GM18517 (cell line): ENCODE results near the gene MAP1LC3C.

Experiments used
- ATAC-seq: cut with Tn5 transposase; IDR thresholded peaks from one replicate; pipeline ENCODE4 v1.9.1; 2021; ENCODE audit warnings: mild to moderate bottlenecking, moderate library complexity; ENCODE audit not compliant: unreplicated experiment

MAP1LC3C gene

GRCh38 chr1:241999026-241999425 is at the start of gene MAP1LC3C:
MAP1LC3C (minus strand) TSS chr1:241999098; CDS start chr1:241999008, 90 bp downstream.
- no peak for ATAC-seq

GRCh38 chr1:242043165-242043564 is 44.3 kb upstream of the MAP1LC3C start:
- no peak for ATAC-seq

- ATAC-seq: no peak
Observed at GRCh38 chr1:242034392-242034791, 35.5 kb upstream of the MAP1LC3C start.

GRCh38 chr1:242033447-242033846 is 34.5 kb upstream of the MAP1LC3C start:
- no peak for ATAC-seq

- no peak for ATAC-seq
Observed at GRCh38 chr1:242030071-242030470, 31.2 kb upstream of the MAP1LC3C start.

GRCh38 chr1:242025681-242026080 is 26.8 kb upstream of the MAP1LC3C start:
- no peak for ATAC-seq

- ATAC-seq: no peak
Observed at GRCh38 chr1:242023805-242024204, 24.9 kb upstream of the MAP1LC3C start.

- ATAC-seq: no peak
Observed at GRCh38 chr1:242019018-242019417, 20.1 kb upstream of the MAP1LC3C start.

GRCh38 chr1:242017580-242018233 is 18.8 kb upstream of the MAP1LC3C start:
- ATAC-seq: peak; percentile 77

- no peak for ATAC-seq
Observed at GRCh38 chr1:242016479-242016878, 17.6 kb upstream of the MAP1LC3C start.

GRCh38 chr1:242011894-242012660 is 13.2 kb upstream of the MAP1LC3C start:
- no peak for ATAC-seq

- ATAC-seq: no peak
Observed at GRCh38 chr1:242008826-242009495, 10.1 kb upstream of the MAP1LC3C start.

GRCh38 chr1:242006976-242007375 is 8.1 kb upstream of the MAP1LC3C start:
- ATAC-seq: no peak

- no peak for ATAC-seq
Observed at GRCh38 chr1:242005866-242006535, 7.1 kb upstream of the MAP1LC3C start.

- ATAC-seq: no peak
Observed at GRCh38 chr1:242004751-242005495, 6.0 kb upstream of the MAP1LC3C start.

- no peak for ATAC-seq
Observed at GRCh38 chr1:242002510-242002909, 3.6 kb upstream of the MAP1LC3C start.

- no peak for ATAC-seq
Observed at GRCh38 chr1:242002072-242002471, 3.2 kb upstream of the MAP1LC3C start.

- no peak for ATAC-seq
Observed at GRCh38 chr1:242000434-242000833, 1.5 kb upstream of the MAP1LC3C start.

- peak; percentile 85 for ATAC-seq
Observed at GRCh38 chr1:241998412-241998921, 431 bp downstream of the MAP1LC3C start.

- ATAC-seq: no peak
Observed at GRCh38 chr1:241997401-241997998, 1.4 kb downstream of the MAP1LC3C start.
